ENCODE results near the gene EYA2.
A peak's percentile ranks its signal among the peaks of the same experiment; 100 is the strongest.

EYA2 gene

DNA sequence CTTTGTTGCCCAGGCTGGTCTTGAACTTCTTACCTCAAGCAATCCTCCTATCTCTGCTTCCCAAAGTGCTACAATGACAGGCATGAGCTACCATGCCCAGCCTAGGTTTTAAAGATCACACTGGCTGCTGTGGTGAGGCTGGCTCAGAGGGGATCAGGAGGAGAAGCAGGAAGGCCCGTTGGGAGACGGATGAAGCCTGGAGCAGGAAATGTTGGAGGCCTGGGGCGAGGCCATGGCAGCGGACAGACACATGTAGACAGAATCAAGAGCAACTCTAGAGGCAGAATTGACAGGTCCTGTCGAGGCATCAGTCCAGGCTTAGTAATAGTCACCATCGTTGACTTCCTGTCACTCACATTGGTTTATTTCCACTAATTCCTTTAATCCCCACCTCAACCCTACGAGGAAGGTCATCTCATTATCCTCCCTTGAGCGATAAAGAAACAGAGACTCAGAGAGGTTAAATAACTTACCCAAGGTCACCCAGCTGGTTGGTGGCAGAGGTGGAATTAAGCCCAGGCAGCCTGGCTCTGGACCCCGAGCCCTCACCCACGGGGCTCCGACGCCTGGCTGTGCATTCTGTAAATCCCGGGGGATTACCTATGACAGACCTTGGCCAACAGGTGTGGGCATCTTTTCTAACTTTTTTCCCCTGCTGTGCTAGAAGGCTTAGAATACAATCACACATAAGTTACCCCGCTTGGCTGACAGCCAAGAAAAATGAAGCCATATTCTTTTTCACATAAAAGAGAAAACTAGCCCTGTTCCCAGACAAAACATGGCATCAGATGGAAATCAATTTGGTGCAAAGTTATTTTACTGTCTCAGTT lies 113.4 kb downstream of the EYA2 start:
- TF ChIP-seq MAX (IDR thresholded peaks at IDR 0.05; ENCODE audit: low read depth, low read length) (no peak), POLR2A (IDR thresholded peaks at IDR 0.05; ENCODE audit: extremely low read depth, insufficient read length) (no peak), MYC (IDR thresholded peaks at IDR 0.05; ENCODE audit: low read depth, low read length) (no peak)
- TF ChIP-seq, protein P1, sequence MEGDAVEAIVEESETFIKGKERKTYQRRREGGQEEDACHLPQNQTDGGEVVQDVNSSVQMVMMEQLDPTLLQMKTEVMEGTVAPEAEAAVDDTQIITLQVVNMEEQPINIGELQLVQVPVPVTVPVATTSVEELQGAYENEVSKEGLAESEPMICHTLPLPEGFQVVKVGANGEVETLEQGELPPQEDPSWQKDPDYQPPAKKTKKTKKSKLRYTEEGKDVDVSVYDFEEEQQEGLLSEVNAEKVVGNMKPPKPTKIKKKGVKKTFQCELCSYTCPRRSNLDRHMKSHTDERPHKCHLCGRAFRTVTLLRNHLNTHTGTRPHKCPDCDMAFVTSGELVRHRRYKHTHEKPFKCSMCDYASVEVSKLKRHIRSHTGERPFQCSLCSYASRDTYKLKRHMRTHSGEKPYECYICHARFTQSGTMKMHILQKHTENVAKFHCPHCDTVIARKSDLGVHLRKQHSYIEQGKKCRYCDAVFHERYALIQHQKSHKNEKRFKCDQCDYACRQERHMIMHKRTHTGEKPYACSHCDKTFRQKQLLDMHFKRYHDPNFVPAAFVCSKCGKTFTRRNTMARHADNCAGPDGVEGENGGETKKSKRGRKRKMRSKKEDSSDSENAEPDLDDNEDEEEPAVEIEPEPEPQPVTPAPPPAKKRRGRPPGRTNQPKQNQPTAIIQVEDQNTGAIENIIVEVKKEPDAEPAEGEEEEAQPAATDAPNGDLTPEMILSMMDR (IDR thresholded peaks at IDR 0.05; ENCODE audit: low read depth, low read length) = no peak
- no peak overlapping the region for H3K4me3 ChIP-seq (ENCODE audit: low read depth, low read length)
- no peak for DNase-seq (ENCODE audit: low read depth)

DNA sequence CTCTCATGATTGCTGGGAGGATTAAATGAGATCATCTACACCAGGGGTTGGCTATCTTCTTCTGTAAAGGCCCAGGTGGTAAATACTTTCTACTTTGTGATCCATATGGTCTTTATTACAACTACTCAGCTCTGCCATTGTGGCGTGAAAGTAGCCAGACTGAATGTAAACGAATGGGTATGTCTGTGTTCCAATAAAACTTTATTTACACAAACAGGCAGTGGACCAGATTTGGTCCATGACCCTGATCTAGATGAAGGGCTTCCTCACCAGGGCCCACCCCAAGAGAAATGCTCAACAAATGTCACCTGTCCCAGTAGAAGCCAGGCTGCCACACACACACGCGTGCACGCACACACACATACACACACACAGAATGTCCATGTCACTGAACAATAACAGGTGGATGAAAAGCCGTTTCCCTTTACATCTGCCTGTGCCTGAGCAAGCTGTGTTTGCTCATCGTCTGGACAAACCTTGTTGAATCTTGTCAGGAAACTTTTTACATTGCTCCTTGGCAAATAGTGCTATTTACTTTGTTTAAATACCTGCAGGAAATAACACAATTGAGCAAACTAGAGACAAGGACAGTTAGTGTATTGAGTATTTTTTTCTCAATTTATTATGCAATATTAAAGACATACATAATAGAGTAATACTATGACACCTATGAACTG lies 114.3 kb downstream of the EYA2 start:
- TF ChIP-seq MYC (IDR thresholded peaks at IDR 0.05; ENCODE audit: low read depth, low read length) (no peak), MAX (IDR thresholded peaks at IDR 0.05; ENCODE audit: low read depth, low read length) (no peak), POLR2A (IDR thresholded peaks at IDR 0.05; ENCODE audit: extremely low read depth, insufficient read length) (no peak)
- TF ChIP-seq, protein P1 (IDR thresholded peaks at IDR 0.05; ENCODE audit: low read depth, low read length) = no peak
- no peak for DNase-seq (ENCODE audit: low read depth)
- H3K4me3 ChIP-seq (ENCODE audit: low read depth, low read length) = no peak overlapping the region

DNA sequence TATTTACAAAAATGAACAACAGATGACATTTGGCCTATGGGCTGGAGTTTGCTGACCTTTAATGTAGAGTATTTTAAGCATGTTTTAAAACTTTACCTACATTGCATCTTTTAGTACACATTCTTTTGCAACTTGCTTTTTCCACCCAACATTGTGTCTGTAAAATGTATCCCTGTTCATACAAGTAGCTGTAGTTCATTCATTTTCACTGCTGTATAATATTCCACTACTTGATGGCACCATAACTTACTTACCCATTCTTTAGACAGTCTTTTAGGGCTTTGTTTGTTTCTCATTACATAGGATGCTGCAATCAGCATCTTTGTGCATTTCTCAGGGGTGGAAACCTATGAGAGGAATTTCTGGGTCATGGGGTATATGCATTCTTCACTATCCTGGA lies 115.1 kb downstream of the EYA2 start:
- H3K4me3 ChIP-seq (ENCODE audit: low read depth, low read length) = no peak overlapping the region
- TF ChIP-seq MAX (IDR thresholded peaks at IDR 0.05; ENCODE audit: low read depth, low read length) = no peak
- no peak for DNase-seq (ENCODE audit: low read depth)

DNA sequence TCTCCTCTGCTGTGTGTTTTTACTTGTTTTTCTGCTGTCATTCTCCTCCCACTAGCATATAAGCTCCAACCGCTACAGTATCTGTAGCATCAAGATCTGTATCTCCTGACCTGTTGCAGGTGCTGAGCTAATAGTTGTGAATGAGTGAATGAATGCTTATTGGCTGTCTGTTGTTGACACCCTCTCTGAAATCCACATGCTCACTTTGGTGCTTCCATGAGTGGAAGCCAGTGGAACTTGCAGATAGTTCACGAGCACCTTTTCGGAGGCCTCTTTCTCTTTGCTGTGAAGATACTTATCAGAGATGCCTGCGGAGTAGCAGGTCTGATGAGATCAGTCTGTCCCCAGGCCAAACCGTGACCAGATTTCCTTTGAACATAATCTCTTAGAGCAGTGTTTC lies 117.3 kb downstream of the EYA2 start:
- no peak for DNase-seq (ENCODE audit: low read depth)
- H3K4me3 ChIP-seq (ENCODE audit: low read depth, low read length) = no peak overlapping the region
- TF ChIP-seq MYC (IDR thresholded peaks at IDR 0.05; ENCODE audit: low read depth, low read length) (no peak), POLR2A (IDR thresholded peaks at IDR 0.05; ENCODE audit: extremely low read depth, insufficient read length) (no peak), MAX (IDR thresholded peaks at IDR 0.05; ENCODE audit: low read depth, low read length) (no peak)
- TF ChIP-seq, protein P1 (IDR thresholded peaks at IDR 0.05; ENCODE audit: low read depth, low read length) = no peak

DNA sequence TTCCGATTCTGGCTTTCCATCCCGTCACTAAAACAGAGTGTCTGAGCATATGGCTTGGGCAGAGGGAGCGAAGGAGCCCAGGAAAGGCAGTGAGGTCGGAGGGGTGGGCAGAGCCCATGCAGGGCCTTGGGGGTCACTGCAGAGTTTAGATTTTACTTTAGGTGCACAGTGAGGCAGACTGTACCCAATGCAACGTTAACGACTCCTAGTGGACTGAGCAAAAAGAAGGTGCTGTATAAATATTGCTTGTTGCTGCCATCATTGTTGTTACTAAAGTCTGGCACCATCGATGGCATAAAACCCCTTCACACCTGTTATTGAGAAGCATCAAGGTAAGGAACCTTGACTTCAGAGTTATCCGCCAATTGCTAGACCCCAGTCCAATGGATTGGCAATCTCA lies 119.0 kb downstream of the EYA2 start:
- DNase-seq (ENCODE audit: low read depth) = no peak
- TF ChIP-seq MYC (IDR thresholded peaks at IDR 0.05; ENCODE audit: low read depth, low read length) (no peak), POLR2A (IDR thresholded peaks at IDR 0.05; ENCODE audit: extremely low read depth, insufficient read length) (no peak)
- no peak overlapping the region for H3K4me3 ChIP-seq (ENCODE audit: low read depth, low read length)

- DNase-seq (ENCODE audit: low read depth) = peak; percentile 8
- no peak for TF ChIP-seq POLR2A (IDR thresholded peaks at IDR 0.05; ENCODE audit: extremely low read depth, insufficient read length)
- no peak for TF ChIP-seq MYC (IDR thresholded peaks at IDR 0.05; ENCODE audit: low read depth, low read length)
- no peak for TF ChIP-seq MAX (IDR thresholded peaks at IDR 0.05; ENCODE audit: low read depth, low read length)
- TF ChIP-seq, protein P1 (IDR thresholded peaks at IDR 0.05; ENCODE audit: low read depth, low read length) = no peak
- no peak overlapping the region for H3K4me3 ChIP-seq (ENCODE audit: low read depth, low read length)
Observed at GRCh38 chr20:47016068-47016664, 121.5 kb downstream of the EYA2 start.

Measured in NB4 (cell line).